ENCODE measurements around the gene PGA5.
"Not testable (repeated sequence)": the region's sequence is repeated elsewhere in the genome, so short reads cannot be mapped to it uniquely, and the experiment has no call there.

- not testable (repeated sequence) for TF ChIP-seq CTCF (conservative IDR thresholded peaks at IDR 0.05 in 1 of 2, IDR thresholded peaks at IDR 0.05 in 1 of 2; ENCODE audit: extremely low read depth in 1 of 2, insufficient read depth in 1 of 2, low read depth in 1 of 2, low read length in 2 of 2); EZH2 (IDR thresholded peaks at IDR 0.05; ENCODE audit: borderline replicate concordance, low read length)
Measured at GRCh38 chr11:61252332-61252731, 11.4 kb downstream of the PGA5 start.

Data from mammary epithelial cell (primary cell).